HCT116 (cell line): ENCODE results near the gene TBC1D4. TPM values are rescaled to one million over a fixed set of nuclear protein-coding genes. Genes with fewer than 3 reads are reported as not detected.

Experiments
- ATAC-seq: fragments of 200-7000 bp; cut with Tn5 transposase; 2 replicates; pipeline ENCODE4 v1.9.1; 2020; ENCODE audit warnings: mild to moderate bottlenecking, moderate library complexity
- BruUV-seq: library from RNA; stranded (reverse); fragments of 400-500 nt; replicated peaks from 2 replicates; lab custom pipeline; 2021; lab: Mats Ljungman, UMichigan
- CTCF ChIA-PET: fragments of 300-600 bp; sonication (Branson Sonifier 250); formaldehyde crosslinking; loops from one replicate; lab custom pipeline; 2021; ENCODE audit warnings: antibody characterized with exemption; lab: Charles Lee
- POLR2A ChIA-PET: fragments of 300-600, 350-600 bp; sonication (Branson Sonifier 250); formaldehyde crosslinking; loops from one replicate; lab custom pipeline; 2021; ENCODE audit warnings: antibody characterized with exemption; lab: Charles Lee
- RAD21 ChIA-PET, 2 experiments: fragments of 300-600 bp; sonication (Branson Sonifier 250); formaldehyde crosslinking; loops; one replicate each; lab custom pipeline; 2023; ENCODE audit warnings: low total read pairs in 2 of 2; ENCODE audit not compliant: uncharacterized antibody in 2 of 2, unreplicated experiment in 2 of 2, low non-redundant PET in 1 of 2; lab: Charles Lee
- DNase-seq: peaks from one replicate; pipeline ENCODE4 v3.0.0-alpha.2; 2010; ENCODE audit warnings: low read depth, low spot score
- H2AFZ ChIP-seq: fragments of 200-600 bp; shearing (Covaris generic), sonication (generic); 2 replicates; pipeline ENCODE4 v1.6.1; 2017; ENCODE audit warnings: low read depth, mixed run types, mixed read lengths, antibody characterized with exemption, low read length; ENCODE audit not compliant: poor library complexity, severe bottlenecking
- H3K27ac ChIP-seq: 2 replicates; pipeline ENCODE4 v1.5.1; 2012; ENCODE audit warnings: low read depth, low read length
- H3K27me3 ChIP-seq: fragments of 200-600 bp; sonication (generic); 2 replicates; pipeline ENCODE4 v1.6.1; 2016; ENCODE audit warnings: mixed run types, low read length, mixed read lengths; ENCODE audit not compliant: insufficient read depth
- H3K36me3 ChIP-seq, 2 experiments: fragments of 200-500 bp in 1 of 2; fragments of 200-600 bp in 1 of 2; sonication (Bioruptor generic) in 1 of 2; sonication (generic) in 1 of 2; 2 replicates each; pipeline versions ENCODE4 v1.5.1 to v1.6.1; 2014 to 2016; ENCODE audit warnings: low read length in 2 of 2, inconsistent platforms in 1 of 2, mixed read lengths in 1 of 2, mixed run types in 1 of 2; ENCODE audit not compliant: insufficient read depth in 2 of 2, control insufficient read depth in 1 of 2
- H3K4me1 ChIP-seq, 2 experiments: fragments of 200-600 bp in 1 of 2; sonication (generic) in 1 of 2; 2 replicates each; pipeline versions ENCODE4 v1.5.1 to v1.6.1; 2012 to 2017; ENCODE audit warnings: low read length in 2 of 2, inconsistent platforms in 1 of 2, mild to moderate bottlenecking in 1 of 2, mixed read lengths in 1 of 2, mixed run types in 1 of 2, moderate library complexity in 1 of 2; ENCODE audit not compliant: insufficient read depth in 2 of 2, control insufficient read depth in 1 of 2
- H3K4me2 ChIP-seq: fragments of 200-600 bp; sonication (generic); 2 replicates; pipeline ENCODE4 v1.6.1; 2017; ENCODE audit warnings: mixed run types, low read length, mixed read lengths
- H3K4me3 ChIP-seq, 2 experiments: fragments of 200-600 bp in 1 of 2; sonication (generic) in 1 of 2; replicated peaks in 1 of 2; 2 replicates each; pipeline ENCODE4 v1.5.1; 2011 to 2016; ENCODE audit warnings: low read length in 2 of 2, control low read depth in 1 of 2, low read depth in 1 of 2, mild to moderate bottlenecking in 1 of 2, mixed read lengths in 1 of 2, mixed run types in 1 of 2
- H3K79me2 ChIP-seq: fragments of 200-600 bp; sonication (generic); 2 replicates; pipeline ENCODE4 v1.6.1; 2017; ENCODE audit warnings: mild to moderate bottlenecking, mixed run types, low read length, moderate library complexity, mixed read lengths; ENCODE audit not compliant: insufficient read depth
- H3K9ac ChIP-seq: fragments of 200-600 bp; sonication (generic); 2 replicates; pipeline ENCODE4 v1.6.1; 2016; ENCODE audit warnings: low read length, mixed read lengths
- H3K9me2 ChIP-seq: fragments of 200-600 bp; sonication (generic), shearing (Covaris generic); 2 replicates; pipeline ENCODE4 v1.6.1; 2017; ENCODE audit warnings: mixed run types, mild to moderate bottlenecking, moderate library complexity; ENCODE audit not compliant: insufficient read depth
- H3K9me3 ChIP-seq, 2 experiments: fragments of 200-500 bp in 1 of 2; fragments of 200-600 bp in 1 of 2; sonication (Bioruptor generic) in 1 of 2; sonication (generic) in 1 of 2; 2 replicates each; pipeline ENCODE4 v1.6.1; 2014 to 2017; ENCODE audit warnings: low read length in 2 of 2, mixed read lengths in 2 of 2, inconsistent platforms in 1 of 2, low read depth in 1 of 2, mild to moderate bottlenecking in 1 of 2, mixed run types in 1 of 2, moderate library complexity in 1 of 2; ENCODE audit not compliant: control insufficient read depth in 1 of 2, insufficient read depth in 1 of 2
- H4K20me1 ChIP-seq: fragments of 200-600 bp; sonication (generic), shearing (Covaris generic); 2 replicates; pipeline ENCODE4 v1.6.1; 2017; ENCODE audit warnings: mixed run types, mild to moderate bottlenecking, moderate library complexity; ENCODE audit not compliant: insufficient read depth
- EGR1 ChIP-seq: IDR thresholded peaks from 2 replicates; pipeline ENCODE4 v1.6.1; 2012; ENCODE audit warnings: low read depth
- JUND ChIP-seq: IDR thresholded peaks from 2 replicates; pipeline ENCODE4 v1.6.1; 2012
- SIN3A ChIP-seq: IDR thresholded peaks from 2 replicates; pipeline ENCODE4 v1.6.1; 2012; ENCODE audit warnings: low read depth
- YY1 ChIP-seq: IDR thresholded peaks from 2 replicates; pipeline ENCODE4 v1.6.1; 2011; ENCODE audit warnings: low read length, low read depth, moderate library complexity, mild to moderate bottlenecking; ENCODE audit not compliant: insufficient replicate concordance; ENCODE audit errors: extremely low read depth
- ZNF274 ChIP-seq: fragments of 200-500 bp; sonication (Bioruptor generic); IDR thresholded peaks from 2 replicates; pipeline ENCODE4 v1.6.1; 2014; ENCODE audit warnings: mild to moderate bottlenecking, low read depth, low read length, inconsistent platforms
- intact Hi-C: fragments of 100-400 bp; cut with micrococcal nuclease; formaldehyde crosslinking; loops from 2 replicates; pipeline ENCODE4 v1.10.0; 2022
- total RNA-seq: library from RNA; stranded (reverse); gene quantifications from one replicate; pipeline ENCODE4 v1.2.1, GENCODE V29; 2021; ENCODE audit not compliant: unreplicated experiment
- TF ChIP-seq, protein P1 (sequence below): IDR thresholded peaks from 2 replicates; pipeline ENCODE4 v1.6.1; 2012
- TF ChIP-seq, protein P2 (sequence below): IDR thresholded peaks from 2 replicates; pipeline ENCODE4 v1.6.1; 2012; ENCODE audit warnings: low read depth

The TBC1D4 gene
- total RNA-seq, 1 experiment from 2014 or later, result 24.6 TPM

DNA sequence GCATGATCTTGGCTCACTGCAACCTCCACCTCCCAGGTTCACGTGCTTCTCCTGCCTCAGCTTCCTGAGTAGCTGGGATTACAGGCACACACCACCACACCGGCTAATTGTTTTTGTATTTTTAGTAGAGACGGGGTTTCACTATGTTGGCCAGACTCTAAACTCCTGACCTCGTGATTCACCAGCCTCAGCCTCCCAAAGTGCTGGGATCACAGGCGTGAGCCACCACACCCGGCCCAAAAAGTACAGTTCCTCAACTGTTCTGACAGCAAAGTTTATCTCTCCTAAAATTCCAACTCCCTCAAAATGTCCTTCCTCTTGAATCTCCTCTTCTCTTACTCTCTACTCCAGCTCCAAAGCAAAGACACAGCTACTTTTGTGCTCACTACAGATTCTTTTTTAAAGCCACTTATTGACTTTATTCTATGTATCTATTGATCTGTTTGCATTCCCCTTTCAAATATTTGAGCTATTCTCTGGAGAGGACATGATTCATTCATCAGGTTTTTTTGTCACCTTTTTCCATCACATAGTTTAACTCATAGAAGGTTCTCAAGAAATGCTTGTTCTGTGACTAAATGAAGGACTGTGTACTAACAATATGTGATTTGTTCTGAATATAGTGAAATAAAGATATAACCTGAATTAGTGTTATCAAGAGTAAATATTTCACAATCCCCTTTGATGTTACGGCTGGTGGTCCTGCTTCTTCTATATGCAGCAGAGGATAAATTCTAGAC is 142.2 kb downstream of the TBC1D4 start (continued):
- TF ChIP-seq ZNF274 (no peak), YY1 (no peak), SIN3A (no peak), EGR1 (no peak)
- TF ChIP-seq, protein P1, sequence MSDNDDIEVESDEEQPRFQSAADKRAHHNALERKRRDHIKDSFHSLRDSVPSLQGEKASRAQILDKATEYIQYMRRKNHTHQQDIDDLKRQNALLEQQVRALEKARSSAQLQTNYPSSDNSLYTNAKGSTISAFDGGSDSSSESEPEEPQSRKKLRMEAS, result no peak
- TF ChIP-seq, protein P2, sequence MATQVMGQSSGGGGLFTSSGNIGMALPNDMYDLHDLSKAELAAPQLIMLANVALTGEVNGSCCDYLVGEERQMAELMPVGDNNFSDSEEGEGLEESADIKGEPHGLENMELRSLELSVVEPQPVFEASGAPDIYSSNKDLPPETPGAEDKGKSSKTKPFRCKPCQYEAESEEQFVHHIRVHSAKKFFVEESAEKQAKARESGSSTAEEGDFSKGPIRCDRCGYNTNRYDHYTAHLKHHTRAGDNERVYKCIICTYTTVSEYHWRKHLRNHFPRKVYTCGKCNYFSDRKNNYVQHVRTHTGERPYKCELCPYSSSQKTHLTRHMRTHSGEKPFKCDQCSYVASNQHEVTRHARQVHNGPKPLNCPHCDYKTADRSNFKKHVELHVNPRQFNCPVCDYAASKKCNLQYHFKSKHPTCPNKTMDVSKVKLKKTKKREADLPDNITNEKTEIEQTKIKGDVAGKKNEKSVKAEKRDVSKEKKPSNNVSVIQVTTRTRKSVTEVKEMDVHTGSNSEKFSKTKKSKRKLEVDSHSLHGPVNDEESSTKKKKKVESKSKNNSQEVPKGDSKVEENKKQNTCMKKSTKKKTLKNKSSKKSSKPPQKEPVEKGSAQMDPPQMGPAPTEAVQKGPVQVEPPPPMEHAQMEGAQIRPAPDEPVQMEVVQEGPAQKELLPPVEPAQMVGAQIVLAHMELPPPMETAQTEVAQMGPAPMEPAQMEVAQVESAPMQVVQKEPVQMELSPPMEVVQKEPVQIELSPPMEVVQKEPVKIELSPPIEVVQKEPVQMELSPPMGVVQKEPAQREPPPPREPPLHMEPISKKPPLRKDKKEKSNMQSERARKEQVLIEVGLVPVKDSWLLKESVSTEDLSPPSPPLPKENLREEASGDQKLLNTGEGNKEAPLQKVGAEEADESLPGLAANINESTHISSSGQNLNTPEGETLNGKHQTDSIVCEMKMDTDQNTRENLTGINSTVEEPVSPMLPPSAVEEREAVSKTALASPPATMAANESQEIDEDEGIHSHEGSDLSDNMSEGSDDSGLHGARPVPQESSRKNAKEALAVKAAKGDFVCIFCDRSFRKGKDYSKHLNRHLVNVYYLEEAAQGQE, result no peak

GRCh38 chr13:75334634-75335447 is 147.1 kb downstream of the TBC1D4 start:
- ChIA-PET POLR2A (no interaction called here), RAD21 (no interaction called here), CTCF (no interaction called here)
- Histone ChIP-seq H3K27me3 (no peaks in the 10 kb centered on the region), H2AFZ (no peak overlapping the region), H4K20me1 (no peaks in the 10 kb centered on the region), H3K4me2 (no peak overlapping the region), H3K4me1 (no peaks in the 10 kb centered on the region), H3K27ac (no peak overlapping the region), H3K9me2 (no peaks in the 10 kb centered on the region), H3K9ac (no peak overlapping the region), H3K79me2 (no peaks in the 10 kb centered on the region), H3K36me3 (peaks cover 0 to 2% of the 10 kb centered on the region in 2 experiments; a peak in 1 of 4 replicates), H3K4me3 (no peak overlapping the region), H3K9me3 (no peaks in the 10 kb centered on the region)
- DNase-seq (no peak), ATAC-seq (no peak)
- TF ChIP-seq JUND, result no peak
- intact Hi-C loops, result no loop called here
- no TSS peak for BruUV-seq
